GM23338 (cell line): Measurements from ENCODE around the gene SH3RF3. TPM values are rescaled to one million over a fixed set of nuclear protein-coding genes. Genes with fewer than 3 reads are reported as not detected.
"Not testable (repeated sequence)": the region's sequence is repeated elsewhere in the genome, so short reads cannot be mapped to it uniquely, and the experiment has no call there.

Source experiments
- ATAC-seq: fragments of 200-7000 bp; cut with Tn5 transposase; 3 replicates; pipeline ENCODE4 v1.9.1; 2020
- DNase-seq: peaks from one replicate; pipeline ENCODE4 v3.0.0-alpha.2; 2015; ENCODE audit warnings: low spot score
- H2AFZ ChIP-seq: fragments of 200-600 bp; sonication (generic); 2 replicates; pipeline ENCODE4 v1.8.0; 2016; ENCODE audit warnings: antibody characterized with exemption, mild to moderate bottlenecking, moderate library complexity
- H3F3A ChIP-seq: fragments of 200-600 bp; sonication (generic); replicated peaks from 2 replicates; pipeline ENCODE4 v1.8.0; 2017; ENCODE audit warnings: antibody characterized with exemption, mixed run types, low read depth
- H3K27ac ChIP-seq: fragments of 200-600 bp; sonication (generic); 2 replicates; pipeline ENCODE4 v1.6.1; 2016; ENCODE audit warnings: low read depth
- H3K27me3 ChIP-seq: fragments of 200-600 bp; sonication (generic); 2 replicates; pipeline ENCODE4 v1.8.0; 2016; ENCODE audit warnings: mild to moderate bottlenecking, mixed run types, moderate library complexity; ENCODE audit not compliant: insufficient read depth
- H3K36me3 ChIP-seq: fragments of 200-600 bp; sonication (generic); 2 replicates; pipeline ENCODE4 v1.8.0; 2016; ENCODE audit warnings: mild to moderate bottlenecking; ENCODE audit not compliant: insufficient read depth
- H3K4me1 ChIP-seq: fragments of 200-600 bp; sonication (generic); 2 replicates; pipeline ENCODE4 v1.8.0; 2016; ENCODE audit warnings: mild to moderate bottlenecking, moderate library complexity; ENCODE audit not compliant: insufficient read depth
- H3K4me2 ChIP-seq: fragments of 200-600 bp; sonication (generic); 2 replicates; pipeline ENCODE4 v1.7.1; 2017; ENCODE audit warnings: mixed run types
- H3K4me3 ChIP-seq: fragments of 200-600 bp; sonication (generic); 2 replicates; pipeline ENCODE4 v1.6.1; 2016; ENCODE audit warnings: mixed run types
- H3K79me2 ChIP-seq: fragments of 200-600 bp; sonication (generic); replicated peaks from 2 replicates; pipeline ENCODE4 v1.8.0; 2017; ENCODE audit warnings: mild to moderate bottlenecking; ENCODE audit not compliant: insufficient read depth
- H3K9me2 ChIP-seq: fragments of 200-600 bp; sonication (generic); 2 replicates; pipeline ENCODE4 v1.8.0; 2017; ENCODE audit not compliant: insufficient read depth
- H4K20me1 ChIP-seq: fragments of 200-600 bp; sonication (generic); replicated peaks from 2 replicates; pipeline ENCODE4 v1.8.0; 2017; ENCODE audit warnings: mild to moderate bottlenecking; ENCODE audit not compliant: insufficient read depth
- H3K27ac Mint-ChIP-seq: 2 replicates; pipeline ENCODE4 v1.8.0; 2020; ENCODE audit warnings: inconsistent platforms, mild to moderate bottlenecking, moderate library complexity, mixed read lengths
- H3K27me3 Mint-ChIP-seq: 3 replicates; pipeline ENCODE4 v1.8.0; 2022; ENCODE audit warnings: low read depth, mild to moderate bottlenecking, moderate library complexity, mixed read lengths, inconsistent platforms; ENCODE audit not compliant: insufficient read depth, poor library complexity
- H3K36me3 Mint-ChIP-seq: 3 replicates; pipeline ENCODE4 v1.8.0; 2021; ENCODE audit warnings: low read depth, mild to moderate bottlenecking, inconsistent platforms, moderate library complexity, mixed read lengths
- H3K4me1 Mint-ChIP-seq: 3 replicates; pipeline ENCODE4 v1.8.0; 2020; ENCODE audit warnings: mild to moderate bottlenecking, inconsistent platforms, mixed read lengths
- H3K4me3 Mint-ChIP-seq: 3 replicates; pipeline ENCODE4 v1.8.0; 2021; ENCODE audit warnings: moderate library complexity, mild to moderate bottlenecking, inconsistent platforms, mixed read lengths
- H3K9me3 Mint-ChIP-seq: 3 replicates; pipeline ENCODE4 v1.8.0; 2020; ENCODE audit warnings: moderate library complexity, mild to moderate bottlenecking, inconsistent platforms, mixed read lengths
- CREB1 ChIP-seq: fragments of 250-450 bp; sonication (Bioruptor Pico); IDR thresholded peaks from 2 replicates; pipeline ENCODE4 v1.5.0; 2020; ENCODE audit warnings: low read depth, mild to moderate bottlenecking, moderate library complexity
- CTCF ChIP-seq, 2 experiments: fragments of 200-600 bp in 1 of 2; sonication (generic) in 1 of 2; conservative IDR thresholded peaks; 2 replicates each; pipeline versions ENCODE4 v1.5.1 to v1.6.1; 2016 to 2017; ENCODE audit warnings: antibody characterized with exemption in 2 of 2, low read depth in 2 of 2, mild to moderate bottlenecking in 2 of 2, moderate library complexity in 1 of 2
- EZH2 ChIP-seq: fragments of 200-600 bp; sonication (generic); IDR thresholded peaks from one replicate; pipeline ENCODE4 v1.8.0; 2017; ENCODE audit warnings: antibody characterized with exemption, mild to moderate bottlenecking, low read depth; ENCODE audit not compliant: unreplicated experiment
- EZH2phosphoT487 ChIP-seq: fragments of 200-600 bp; sonication (generic); IDR thresholded peaks from one replicate; pipeline ENCODE4 v1.8.1; 2018; ENCODE audit warnings: antibody characterized with exemption; ENCODE audit not compliant: unreplicated experiment
- JUNB ChIP-seq: IDR thresholded peaks from one replicate; pipeline ENCODE4 v1.6.1; 2016; ENCODE audit warnings: antibody characterized with exemption; ENCODE audit not compliant: unreplicated experiment
- NANOG ChIP-seq: IDR thresholded peaks from 2 replicates; pipeline ENCODE4 v1.6.1; 2016; ENCODE audit warnings: antibody characterized with exemption, borderline replicate concordance
- POLR2AphosphoS5 ChIP-seq: IDR thresholded peaks from 2 replicates; pipeline ENCODE4 v1.6.1; 2016; ENCODE audit warnings: antibody characterized with exemption, low read depth
- REST ChIP-seq: IDR thresholded peaks from one replicate; pipeline ENCODE4 v1.6.1; 2018; ENCODE audit warnings: antibody characterized with exemption; ENCODE audit not compliant: unreplicated experiment
- STAT1 ChIP-seq: IDR thresholded peaks from one replicate; pipeline ENCODE4 v1.6.1; 2016; ENCODE audit warnings: antibody characterized with exemption; ENCODE audit not compliant: unreplicated experiment
- ZNF114 ChIP-seq: fragments of 250-450 bp; sonication (Bioruptor Pico); IDR thresholded peaks from 2 replicates; pipeline ENCODE4 v1.5.0; 2020; ENCODE audit warnings: mild to moderate bottlenecking, moderate library complexity
- ZNF331 ChIP-seq: fragments of 250-450 bp; sonication (Bioruptor Pico); IDR thresholded peaks from 2 replicates; pipeline ENCODE4 v1.5.0; 2020; ENCODE audit warnings: low read depth, mild to moderate bottlenecking, moderate library complexity
- polyA plus RNA-seq: library from polyadenylated mRNA; unstranded; fragments of >200 nt; fragmentation: Nextera tagmentation; extraction: Ambion mirVana; gene quantifications from 2 replicates; pipeline ENCODE4 v1.2.1, GENCODE V29; 2016
- total RNA-seq: library from RNA; depleted of rRNA; stranded (reverse); fragments of >200 nt; shearing (Covaris generic); gene quantifications from 2 replicates; pipeline ENCODE4 v1.2.3, GENCODE V29; 2014
- TF ChIP-seq, protein P1 (sequence below): IDR thresholded peaks from 2 replicates; pipeline ENCODE4 v1.6.1; 2016; ENCODE audit warnings: antibody characterized with exemption

SH3RF3 gene
- total and polyA plus RNA-seq, 2 experiments from 2014 or later, result 0.11 to 0.63 TPM

- H3K4me1 Mint-ChIP-seq, DNase-seq, H3K36me3 Mint-ChIP-seq, H3K27ac Mint-ChIP-seq, ATAC-seq, H3K9me2 ChIP-seq, H4K20me1 ChIP-seq, H3K27me3 Mint-ChIP-seq, H3K4me3 ChIP-seq, H2AFZ ChIP-seq, H3K36me3 ChIP-seq, H3K4me2 ChIP-seq, H3F3A ChIP-seq, H3K27ac ChIP-seq, H3K9me3 Mint-ChIP-seq, H3K4me1 ChIP-seq, H3K79me2 ChIP-seq, H3K4me3 Mint-ChIP-seq, H3K27me3 ChIP-seq: not testable (repeated sequence)
These were observed 92.3 kb downstream of the SH3RF3 start for GRCh38 chr2:109221316-109221715.

DNA sequence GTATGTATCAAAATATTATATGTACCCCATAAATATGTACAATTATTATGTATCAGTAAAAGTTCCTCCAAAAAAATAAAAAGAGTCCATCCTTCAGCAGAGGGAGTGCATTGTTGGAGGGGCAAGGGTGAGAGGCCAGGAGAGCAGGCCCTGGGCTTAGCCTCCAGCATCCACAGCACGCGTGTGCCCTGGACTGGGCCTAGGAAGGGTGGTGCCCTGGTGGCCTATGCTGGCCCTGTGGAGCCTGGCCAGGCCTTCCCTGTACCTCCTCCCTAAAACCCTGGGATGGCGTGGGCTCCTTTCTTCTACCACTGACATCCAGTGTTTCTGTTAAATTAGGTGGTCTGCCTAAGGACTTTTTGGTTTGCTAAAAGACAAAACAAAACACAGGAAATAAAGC lies 93.4 kb downstream of the SH3RF3 start:
- Histone ChIP-seq H3K4me3 (no peak overlapping the region), H3K27me3 (no peaks in the 10 kb centered on the region), H3K4me2 (no peak overlapping the region), H3K79me2 (no peaks in the 10 kb centered on the region), H2AFZ (no peak overlapping the region), H3K36me3 (no peaks in the 10 kb centered on the region), H3K9me2 (no peaks in the 10 kb centered on the region), H3K4me1 (no peaks in the 10 kb centered on the region), H4K20me1 (no peaks in the 10 kb centered on the region), H3K27ac (no peak overlapping the region), H3F3A (no peaks in the 10 kb centered on the region)
- no peak for DNase-seq
- Mint-ChIP-seq H3K36me3 (no peaks in the 10 kb centered on the region), H3K9me3 (no peaks in the 10 kb centered on the region), H3K27ac (no peak overlapping the region), H3K4me3 (no peak overlapping the region), H3K4me1 (peaks cover 2% of the 10 kb centered on the region; the same call in 2 of the 3 replicates), H3K27me3 (peaks cover 5% of the 10 kb centered on the region)
- no peak for ATAC-seq
- TF ChIP-seq POLR2AphosphoS5 (no peak), REST (no peak), ZNF331 (no peak), CTCF (conservative IDR thresholded peaks at IDR 0.05; ENCODE audit: low read depth in 2 of 2) (no peak), STAT1 (no peak), CREB1 (no peak), NANOG (no peak), EZH2phosphoT487 (no peak), JUNB (no peak), EZH2 (no peak), ZNF114 (CRISPR knock-in tag) (no peak)
- TF ChIP-seq, protein P1, sequence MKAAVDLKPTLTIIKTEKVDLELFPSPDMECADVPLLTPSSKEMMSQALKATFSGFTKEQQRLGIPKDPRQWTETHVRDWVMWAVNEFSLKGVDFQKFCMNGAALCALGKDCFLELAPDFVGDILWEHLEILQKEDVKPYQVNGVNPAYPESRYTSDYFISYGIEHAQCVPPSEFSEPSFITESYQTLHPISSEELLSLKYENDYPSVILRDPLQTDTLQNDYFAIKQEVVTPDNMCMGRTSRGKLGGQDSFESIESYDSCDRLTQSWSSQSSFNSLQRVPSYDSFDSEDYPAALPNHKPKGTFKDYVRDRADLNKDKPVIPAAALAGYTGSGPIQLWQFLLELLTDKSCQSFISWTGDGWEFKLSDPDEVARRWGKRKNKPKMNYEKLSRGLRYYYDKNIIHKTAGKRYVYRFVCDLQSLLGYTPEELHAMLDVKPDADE, result no peak
